ENCODE results near the gene THRAP3. TPM values are rescaled to one million over a fixed set of nuclear protein-coding genes. Genes with fewer than 3 reads are reported as not detected.

Gene THRAP3
- total and polyA plus RNA-seq, 9 of the 15 experiments (the other 6 are each of a cell fraction or from before 2014, with no cell fraction given): 66.2 to 135 (median 113) TPM

GRCh38 chr1:36273024-36273423 is 48.8 kb downstream of the THRAP3 start (continued):
- no peak for TF ChIP-seq PHF21A (IDR thresholded peaks at IDR 0.05; ENCODE audit: borderline replicate concordance, low read depth)
- no peak for TF ChIP-seq MEF2A (IDR thresholded peaks at IDR 0.05; ENCODE audit: control insufficient read depth, low read depth, low read length)
- TF ChIP-seq ETS1 (conservative IDR thresholded peaks at IDR 0.05; ENCODE audit: control insufficient read depth, low read depth, low read length): no peak
- TF ChIP-seq CBFA2T3 (IDR thresholded peaks at IDR 0.05): peak; percentile 94
- TF ChIP-seq BHLHE40 (IDR thresholded peaks at IDR 0.05; ENCODE audit: low read length): peak; percentile 58
- TF ChIP-seq TAF15 (IDR thresholded peaks at IDR 0.05; ENCODE audit: low read depth, low read length): no peak
- no peak for TF ChIP-seq SPI1 (IDR thresholded peaks at IDR 0.05; ENCODE audit: borderline replicate concordance, low read depth, low read length)
- peak; percentile 94 for TF ChIP-seq ARID1B (IDR thresholded peaks at IDR 0.05)
- TF ChIP-seq MNT (conservative IDR thresholded peaks at IDR 0.05): peak in 1 of 2 experiments; percentile 63; a peak in 3 of 4 replicates
- no peak for TF ChIP-seq NFRKB (IDR thresholded peaks at IDR 0.05; ENCODE audit: low read depth)
- TF ChIP-seq ZNF318 (IDR thresholded peaks at IDR 0.05; ENCODE audit: borderline replicate concordance in 1 of 2, low read depth in 1 of 2): 0 out of 4 replicates have a peak, but pooled peaks of 1 of the 2 experiments have one; percentile 60
- TF ChIP-seq EP400 (IDR thresholded peaks at IDR 0.05): peak; percentile 36; the same call in 1 of the 2 replicates
- TF ChIP-seq SFPQ (IDR thresholded peaks at IDR 0.05; ENCODE audit: low read depth, low read length): no peak
- TF ChIP-seq GTF2F1 (IDR thresholded peaks at IDR 0.05; ENCODE audit: low read depth, low read length): no peak
- TF ChIP-seq STAT5A (IDR thresholded peaks at IDR 0.05; ENCODE audit: borderline replicate concordance, low read length): peak; percentile 76

Data from K562 (cell line).